ENCODE results near the gene GPSM1. TPM values are rescaled to one million over a fixed set of nuclear protein-coding genes. Genes with fewer than 3 reads are reported as not detected.

GPSM1 gene
- total RNA-seq, 1 experiment from 2014 or later, result 24.7 TPM

GRCh38 chr9:136326761-136327303 lies 507 bp upstream of the GPSM1 start:
- H3K18ac ChIP-seq (ENCODE audit: insufficient read length, low read depth, low read length), result peak overlapping the region; percentile 63
- no peak overlapping the region for H2AFZ ChIP-seq (ENCODE audit: low read length)
- H4K91ac ChIP-seq (ENCODE audit: insufficient read length, low read depth, low read length), result no peak overlapping the region
- Mint-ChIP-seq H3K4me1 (peaks cover 9 to 11% of the 10 kb centered on the region in 2 experiments), H3K27me3 (ENCODE audit: low read depth) (no peaks in the 10 kb centered on the region), H3K9me3 (no peaks in the 10 kb centered on the region), H3K4me3 (peak overlapping the region; percentile 58 to 72), H3K27ac (no peak overlapping the region), H3K36me3 (ENCODE audit: insufficient read depth in 1 of 3, low read depth in 3 of 3) (no peaks in the 10 kb centered on the region; a peak in 1 of 7 replicates)
- no peak overlapping the region for H2AK5ac ChIP-seq (ENCODE audit: insufficient read length, low read length)
- no peak overlapping the region for H4K8ac ChIP-seq (replicated peaks; ENCODE audit: insufficient read length, low read depth, low read length)
- H3K14ac ChIP-seq (ENCODE audit: insufficient read depth, low read length), result peak overlapping the region; percentile 77; the same call in 1 of the 2 replicates
- no peak overlapping the region for H2BK15ac ChIP-seq (ENCODE audit: low read depth, low read length)
- peaks cover 4% of the 10 kb centered on the region; the same call in 1 of the 2 replicates for H3K4me1 ChIP-seq (ENCODE audit: insufficient read depth, low read length)
- no CpG with 5 or more reads among the region's 17 CpGs for WGBS (ENCODE audit: extremely low coverage, insufficient read length, low lambda C conversion rate)
- H4K5ac ChIP-seq (ENCODE audit: insufficient read length, low read depth, low read length), result no peak overlapping the region
- H3T11ph ChIP-seq (ENCODE audit: low read length), result no peak overlapping the region
- H3K9ac ChIP-seq (ENCODE audit: extremely low read depth, insufficient read length, low read length), result no peak overlapping the region
- no peaks in the 10 kb centered on the region for H3K23me2 ChIP-seq (ENCODE audit: insufficient read length, low read depth, low read length, poor library complexity, severe bottlenecking)
- no peaks in the 10 kb centered on the region for H3K27me3 ChIP-seq (ENCODE audit: insufficient read depth, low read length)
- no peak for TF ChIP-seq CTCF (conservative IDR thresholded peaks at IDR 0.05)
- H2BK120ac ChIP-seq (ENCODE audit: low read depth, low read length, poor library complexity, severe bottlenecking), result no peak overlapping the region
- no peak overlapping the region for H2BK12ac ChIP-seq (ENCODE audit: insufficient read length, low read depth, low read length)
- no peak overlapping the region for H3K4ac ChIP-seq (ENCODE audit: low read depth, low read length)
- H4K20me1 ChIP-seq (ENCODE audit: control insufficient read depth, insufficient read depth, insufficient read length), result no peaks in the 10 kb centered on the region
- no peaks in the 10 kb centered on the region for H3K9me3 ChIP-seq (ENCODE audit: control insufficient read depth, low read depth, low read length)
- no peak overlapping the region for H3K23ac ChIP-seq (ENCODE audit: insufficient read length, low read depth, low read length)
- no peak for DNase-seq
- no peak overlapping the region for H3K56ac ChIP-seq (ENCODE audit: insufficient read length, low read depth, low read length)
- H3K79me2 ChIP-seq (ENCODE audit: insufficient read depth, low read length), result peaks cover 2% of the 10 kb centered on the region; the same call in 1 of the 2 replicates
- H2BK5ac ChIP-seq (ENCODE audit: insufficient read length, low read length), result no peak overlapping the region
- peaks cover 2% of the 10 kb centered on the region for H3K79me1 ChIP-seq (ENCODE audit: insufficient read depth, low read depth, low read length, poor library complexity, severe bottlenecking)
- H3K4me2 ChIP-seq (ENCODE audit: insufficient read depth, insufficient read length, low read length), result no peak overlapping the region
- H3K27ac ChIP-seq (ENCODE audit: insufficient read length, low read depth, low read length), result no peak overlapping the region
- no peak overlapping the region for H2BK20ac ChIP-seq (ENCODE audit: low read depth, low read length, poor library complexity, severe bottlenecking)
